Measurements from ENCODE around the gene CELF4.

Gene CELF4

GRCh38 chr18:37470986-37471385 is 94.6 kb downstream of the CELF4 start:
- TF ChIP-seq, protein P1, sequence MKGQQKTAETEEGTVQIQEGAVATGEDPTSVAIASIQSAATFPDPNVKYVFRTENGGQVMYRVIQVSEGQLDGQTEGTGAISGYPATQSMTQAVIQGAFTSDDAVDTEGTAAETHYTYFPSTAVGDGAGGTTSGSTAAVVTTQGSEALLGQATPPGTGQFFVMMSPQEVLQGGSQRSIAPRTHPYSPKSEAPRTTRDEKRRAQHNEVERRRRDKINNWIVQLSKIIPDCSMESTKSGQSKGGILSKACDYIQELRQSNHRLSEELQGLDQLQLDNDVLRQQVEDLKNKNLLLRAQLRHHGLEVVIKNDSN (IDR thresholded peaks at IDR 0.05) = no peak
- TF ChIP-seq TAF1 (IDR thresholded peaks at IDR 0.05; ENCODE audit: low read depth) (no peak), REST (IDR thresholded peaks at IDR 0.05; ENCODE audit: low read depth) (no peak), FOXM1 (IDR thresholded peaks at IDR 0.05; ENCODE audit: borderline replicate concordance, low read depth) (no peak)

GRCh38 chr18:37467002-37467662 is 98.5 kb downstream of the CELF4 start:
- TF ChIP-seq NFIC (IDR thresholded peaks at IDR 0.05) = no peak
- no peak for TF ChIP-seq EP300 (IDR thresholded peaks at IDR 0.05; ENCODE audit: borderline replicate concordance)
- TF ChIP-seq CEBPB (IDR thresholded peaks at IDR 0.05) = no peak
- no peak for TF ChIP-seq RAD21 (IDR thresholded peaks at IDR 0.05; ENCODE audit: low read depth)
- no peak for TF ChIP-seq CREB1 (IDR thresholded peaks at IDR 0.05; ENCODE audit: low read depth)
- TF ChIP-seq TAF1 (IDR thresholded peaks at IDR 0.05; ENCODE audit: low read depth) = no peak
- no peak for TF ChIP-seq ZBTB7A (IDR thresholded peaks at IDR 0.05; ENCODE audit: low read depth)
- no peak for TF ChIP-seq MAX (IDR thresholded peaks at IDR 0.05)
- TF ChIP-seq REST (IDR thresholded peaks at IDR 0.05; ENCODE audit: low read depth) = no peak
- TF ChIP-seq EGR1 (IDR thresholded peaks at IDR 0.05) = no peak
- TF ChIP-seq, protein P1 (IDR thresholded peaks at IDR 0.05) = no peak

DNA sequence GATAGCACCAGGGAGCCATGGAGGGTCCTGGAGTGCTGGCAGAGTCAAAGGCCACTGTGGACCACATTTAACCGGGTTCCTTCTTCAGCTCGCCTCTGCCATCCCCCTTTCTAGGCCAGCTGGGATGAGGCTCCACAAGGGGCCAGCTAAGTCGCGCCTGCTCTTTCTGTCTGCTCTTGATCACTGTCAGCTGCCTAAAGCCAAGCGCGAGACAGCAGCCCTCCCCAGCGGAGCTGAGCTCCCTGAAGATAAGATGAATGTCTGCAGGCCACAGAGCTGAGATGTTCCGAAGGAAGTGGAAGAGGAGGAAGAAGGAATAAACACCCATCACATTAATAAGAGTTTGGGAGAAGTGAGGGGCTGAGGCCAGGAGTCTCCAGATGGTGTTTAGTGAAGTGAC is 99.6 kb downstream of the CELF4 start:
- TF ChIP-seq ZBTB7A (IDR thresholded peaks at IDR 0.05; ENCODE audit: low read depth) (no peak), EGR1 (IDR thresholded peaks at IDR 0.05) (no peak), YY1 (IDR thresholded peaks at IDR 0.05; ENCODE audit: low read depth) (no peak), RAD21 (IDR thresholded peaks at IDR 0.05; ENCODE audit: low read depth) (no peak), TCF12 (IDR thresholded peaks at IDR 0.05; ENCODE audit: low read depth) (no peak), TEAD4 (IDR thresholded peaks at IDR 0.05) (no peak), MAX (IDR thresholded peaks at IDR 0.05) (no peak), EP300 (IDR thresholded peaks at IDR 0.05; ENCODE audit: borderline replicate concordance) (no peak)

DNA sequence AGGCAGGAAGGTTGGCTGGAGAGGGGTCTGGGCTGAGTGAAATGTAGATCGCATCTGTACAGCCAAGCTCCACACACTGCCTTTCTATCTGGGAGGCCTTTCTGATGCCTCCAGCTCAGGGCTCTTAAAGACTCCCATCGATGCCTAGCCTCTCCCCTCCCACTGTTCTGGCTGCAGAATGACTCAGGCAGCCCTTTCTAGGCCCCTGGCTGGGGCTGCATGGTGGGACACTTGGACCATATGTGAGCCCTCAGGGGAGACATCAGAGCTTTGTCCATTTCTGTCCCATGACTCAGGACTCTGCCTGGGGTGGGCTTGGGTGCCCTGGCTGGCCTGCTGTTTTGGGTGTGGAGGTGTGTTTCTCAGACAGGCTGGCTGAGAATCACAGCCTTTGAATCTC is 101.3 kb downstream of the CELF4 start:
- TF ChIP-seq TAF1 (IDR thresholded peaks at IDR 0.05; ENCODE audit: low read depth) (no peak), REST (IDR thresholded peaks at IDR 0.05; ENCODE audit: low read depth) (no peak), RAD21 (IDR thresholded peaks at IDR 0.05; ENCODE audit: low read depth) (no peak), ZBTB7A (IDR thresholded peaks at IDR 0.05; ENCODE audit: low read depth) (no peak), NFIC (IDR thresholded peaks at IDR 0.05) (no peak), MAX (IDR thresholded peaks at IDR 0.05) (no peak), YY1 (IDR thresholded peaks at IDR 0.05; ENCODE audit: low read depth) (no peak), EGR1 (IDR thresholded peaks at IDR 0.05) (no peak)
- TF ChIP-seq, protein P1 (IDR thresholded peaks at IDR 0.05) = no peak

All from Ishikawa (cell line).